Astrocyte (in vitro differentiated cells and primary cell): ENCODE measurements around the gene MAN1C1. TPM values are rescaled to one million over a fixed set of nuclear protein-coding genes. Genes with fewer than 3 reads are reported as not detected.

Experiments
- DNase-seq: peaks from one replicate; pipeline ENCODE4 v3.0.0-alpha.2; 2010; ENCODE audit warnings: low read depth
- FAIRE-seq: peaks from 2 replicates; lab custom pipeline; 2011; peaks lifted over from hg19 to GRCh38; lab: Jason Lieb, UNC
- H2AFZ ChIP-seq: 2 replicates; pipeline ENCODE4 v1.6.0; 2012; ENCODE audit warnings: low read depth, low read length, inconsistent platforms
- H3K27ac ChIP-seq: 2 replicates; pipeline ENCODE4 v1.5.1; 2011; ENCODE audit warnings: low read depth, low read length, inconsistent platforms
- H3K27me3 ChIP-seq: 2 replicates; pipeline ENCODE4 v1.6.0; 2011; ENCODE audit warnings: low read length, inconsistent platforms; ENCODE audit not compliant: insufficient read depth
- H3K36me3 ChIP-seq: 2 replicates; pipeline ENCODE4 v1.5.1; 2011; ENCODE audit warnings: low read length, inconsistent platforms; ENCODE audit not compliant: insufficient read depth
- H3K4me1 ChIP-seq: 2 replicates; pipeline ENCODE4 v1.5.1; 2011; ENCODE audit warnings: low read length, inconsistent platforms; ENCODE audit not compliant: insufficient read depth
- H3K4me2 ChIP-seq: 2 replicates; pipeline ENCODE4 v1.6.0; 2012; ENCODE audit warnings: low read length, inconsistent platforms
- H3K4me3 ChIP-seq: 2 replicates; pipeline ENCODE4 v1.5.1; 2011; ENCODE audit warnings: low read depth, mild to moderate bottlenecking, low read length, inconsistent platforms; ENCODE audit not compliant: insufficient read depth
- H3K79me2 ChIP-seq: 2 replicates; pipeline ENCODE4 v1.6.0; 2012; ENCODE audit warnings: mild to moderate bottlenecking, low read length, inconsistent platforms; ENCODE audit not compliant: insufficient read depth
- H3K9ac ChIP-seq: 2 replicates; pipeline ENCODE4 v1.6.0; 2012; ENCODE audit warnings: mild to moderate bottlenecking, low read length, inconsistent platforms
- H3K9me3 ChIP-seq: 2 replicates; pipeline ENCODE4 v1.5.1; 2012; ENCODE audit warnings: low read depth, mild to moderate bottlenecking, low read length, inconsistent platforms; ENCODE audit not compliant: insufficient read depth
- H4K20me1 ChIP-seq: 2 replicates; pipeline ENCODE4 v1.6.0; 2012; ENCODE audit warnings: low read length, inconsistent platforms; ENCODE audit not compliant: insufficient read depth
- H3K27ac Mint-ChIP-seq: one replicate; pipeline ENCODE4 v1.8.0; 2021; ENCODE audit warnings: mild to moderate bottlenecking, mixed read lengths; ENCODE audit not compliant: unreplicated experiment
- H3K27me3 Mint-ChIP-seq: one replicate; pipeline ENCODE4 v1.8.0; 2021; ENCODE audit warnings: low read depth, mixed read lengths; ENCODE audit not compliant: unreplicated experiment
- H3K36me3 Mint-ChIP-seq: one replicate; pipeline ENCODE4 v1.8.0; 2021; ENCODE audit warnings: low read depth, mixed read lengths; ENCODE audit not compliant: unreplicated experiment
- H3K4me1 Mint-ChIP-seq: one replicate; pipeline ENCODE4 v1.8.0; 2021; ENCODE audit warnings: low read depth, mixed read lengths; ENCODE audit not compliant: unreplicated experiment
- H3K4me3 Mint-ChIP-seq: one replicate; pipeline ENCODE4 v1.8.0; 2021; ENCODE audit warnings: mild to moderate bottlenecking, moderate library complexity, mixed read lengths; ENCODE audit not compliant: unreplicated experiment
- H3K9me3 Mint-ChIP-seq: one replicate; pipeline ENCODE4 v1.8.0; 2021; ENCODE audit warnings: mild to moderate bottlenecking, mixed read lengths; ENCODE audit not compliant: unreplicated experiment
- CTCF ChIP-seq: IDR thresholded peaks from 2 replicates; pipeline ENCODE4 v1.5.1; 2011; ENCODE audit warnings: low read depth, mild to moderate bottlenecking, inconsistent platforms, low read length, moderate library complexity; ENCODE audit not compliant: insufficient read depth
- EZH2 ChIP-seq: IDR thresholded peaks from 2 replicates; pipeline ENCODE4 v1.6.1; 2012; ENCODE audit warnings: mild to moderate bottlenecking, low read length, inconsistent platforms; ENCODE audit not compliant: insufficient read depth
- total RNA-seq: library from RNA; stranded (reverse); gene quantifications from 2 replicates; pipeline ENCODE4 v1.2.1, GENCODE V29; 2021

Gene MAN1C1
- total RNA-seq, 1 donor from 2014 or later, result 0.86 TPM

GRCh38 chr1:25727635-25728286 lies 111.2 kb downstream of the MAN1C1 start:
- no peak overlapping the region for H3K9ac ChIP-seq
- H3K4me3 ChIP-seq, result no peak overlapping the region
- FAIRE-seq (no peak), DNase-seq (peak; percentile 8)
- no peaks in the 10 kb centered on the region for H3K9me3 ChIP-seq
- peaks cover 2% of the 10 kb centered on the region for H3K9me3 Mint-ChIP-seq
- peaks cover 42% of the 10 kb centered on the region for H3K27me3 Mint-ChIP-seq
- peaks cover 3% of the 10 kb centered on the region for H3K4me1 ChIP-seq
- no peak overlapping the region for H3K27ac ChIP-seq
- H4K20me1 ChIP-seq, result peaks cover 3% of the 10 kb centered on the region
- no peak overlapping the region for H3K4me2 ChIP-seq
- H3K36me3 Mint-ChIP-seq, result no peaks in the 10 kb centered on the region
- H3K27me3 ChIP-seq, result peaks cover 13% of the 10 kb centered on the region
- H3K79me2 ChIP-seq, result no peaks in the 10 kb centered on the region
- H2AFZ ChIP-seq, result no peak overlapping the region
- H3K4me3 Mint-ChIP-seq, result no peak overlapping the region
- peaks cover 16% of the 10 kb centered on the region for H3K4me1 Mint-ChIP-seq
- TF ChIP-seq EZH2, result no peak
- TF ChIP-seq CTCF, result no peak
- H3K36me3 ChIP-seq, result no peaks in the 10 kb centered on the region
- H3K27ac Mint-ChIP-seq, result peak overlapping the region; percentile 18

DNA sequence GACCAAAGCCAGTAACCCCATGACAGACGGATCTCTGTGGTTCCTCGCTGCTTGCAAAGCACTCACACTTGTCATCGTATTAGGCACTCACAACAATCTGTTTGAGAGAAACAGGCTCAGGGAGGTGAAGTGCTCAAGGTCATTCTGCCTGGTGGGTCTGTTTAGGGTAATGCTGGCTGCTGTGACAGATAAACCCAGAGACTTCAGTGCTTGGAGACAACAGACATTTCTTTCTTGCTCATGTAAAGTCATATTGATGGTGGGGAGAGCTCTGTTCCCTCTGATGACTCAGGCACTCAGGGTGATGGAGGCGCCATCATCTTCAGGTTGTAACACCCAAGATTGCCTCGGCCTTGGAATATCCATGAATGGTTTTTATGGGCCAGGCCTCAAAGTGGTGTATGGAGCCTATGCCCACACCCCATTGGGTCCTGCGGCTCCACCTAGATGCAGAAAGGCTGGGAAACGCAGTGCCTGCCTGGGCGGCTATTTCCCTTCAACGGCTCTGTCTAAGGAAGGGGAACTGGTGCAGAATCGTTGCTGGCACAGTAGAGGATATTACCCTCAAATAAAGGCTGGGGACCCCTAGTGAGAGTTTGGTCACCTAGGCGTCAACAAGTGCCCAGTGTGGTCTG lies 111.8 kb downstream of the MAN1C1 start:
- FAIRE-seq, result no peak
- peaks cover 46% of the 10 kb centered on the region for H3K27me3 Mint-ChIP-seq
- no peak for DNase-seq
- no peak overlapping the region for H3K4me2 ChIP-seq
- no peak overlapping the region for H3K27ac ChIP-seq
- TF ChIP-seq CTCF (no peak), EZH2 (no peak)
- H2AFZ ChIP-seq, result no peak overlapping the region
- H4K20me1 ChIP-seq, result peaks cover 3% of the 10 kb centered on the region
- no peak overlapping the region for H3K4me3 Mint-ChIP-seq
- no peak overlapping the region for H3K27ac Mint-ChIP-seq
- peaks cover 3% of the 10 kb centered on the region for H3K4me1 ChIP-seq
- peaks cover 12% of the 10 kb centered on the region for H3K27me3 ChIP-seq
- H3K4me3 ChIP-seq, result no peak overlapping the region
- no peaks in the 10 kb centered on the region for H3K9me3 ChIP-seq
- H3K36me3 Mint-ChIP-seq, result no peaks in the 10 kb centered on the region
- H3K36me3 ChIP-seq, result no peaks in the 10 kb centered on the region
- peaks cover 13% of the 10 kb centered on the region for H3K4me1 Mint-ChIP-seq
- H3K9me3 Mint-ChIP-seq, result peaks cover 2% of the 10 kb centered on the region
- H3K9ac ChIP-seq, result no peak overlapping the region
- H3K79me2 ChIP-seq, result no peaks in the 10 kb centered on the region

GRCh38 chr1:25729045-25729444 lies 112.5 kb downstream of the MAN1C1 start:
- DNase-seq, result no peak
- Mint-ChIP-seq H3K9me3 (peaks cover 2% of the 10 kb centered on the region), H3K27me3 (peaks cover 46% of the 10 kb centered on the region), H3K36me3 (no peaks in the 10 kb centered on the region), H3K4me1 (peaks cover 11% of the 10 kb centered on the region), H3K27ac (no peak overlapping the region), H3K4me3 (no peak overlapping the region)
- H2AFZ ChIP-seq, result no peak overlapping the region
- H3K4me3 ChIP-seq, result no peak overlapping the region
- no peak overlapping the region for H3K9ac ChIP-seq
- H3K9me3 ChIP-seq, result no peaks in the 10 kb centered on the region
- H3K4me2 ChIP-seq, result no peak overlapping the region
- H3K4me1 ChIP-seq, result peaks cover 3% of the 10 kb centered on the region
- TF ChIP-seq EZH2 (no peak), CTCF (no peak)
- peaks cover 3% of the 10 kb centered on the region for H4K20me1 ChIP-seq
- H3K27ac ChIP-seq, result no peak overlapping the region
- FAIRE-seq, result no peak
- no peaks in the 10 kb centered on the region for H3K79me2 ChIP-seq
- peaks cover 12% of the 10 kb centered on the region for H3K27me3 ChIP-seq
- H3K36me3 ChIP-seq, result no peaks in the 10 kb centered on the region
